NCI-H2029 treated with DMSO at 0.1 percent for 48 hours (cell line): ENCODE results near the gene ITIH5.

Experiments
- DNase-seq: peaks from one replicate; lab custom pipeline; 2025; lab: John Stamatoyannopoulos, UW

The ITIH5 gene

GRCh38 chr10:7547206-7547605 lies 119.6 kb downstream of the ITIH5 start:
- no peak for DNase-seq

- DNase-seq = no peak
Measured at GRCh38 chr10:7546385-7546967, 120.3 kb downstream of the ITIH5 start.

- DNase-seq = no peak
Measured at GRCh38 chr10:7545792-7546191, 121.0 kb downstream of the ITIH5 start.

- DNase-seq = no peak
Measured at GRCh38 chr10:7545261-7545660, 121.5 kb downstream of the ITIH5 start.

- DNase-seq = no peak
Measured at GRCh38 chr10:7544203-7544602, 122.6 kb downstream of the ITIH5 start.

- DNase-seq = no peak
Measured at GRCh38 chr10:7542189-7542914, 124.4 kb downstream of the ITIH5 start.

- DNase-seq = no peak
Measured at GRCh38 chr10:7541137-7542087, 125.4 kb downstream of the ITIH5 start.

GRCh38 chr10:7538970-7539654 lies 127.7 kb downstream of the ITIH5 start:
- no peak for DNase-seq

- no peak for DNase-seq
Measured at GRCh38 chr10:7537126-7537525, 129.6 kb downstream of the ITIH5 start.

GRCh38 chr10:7534480-7534852 lies 132.3 kb downstream of the ITIH5 start:
- no peak for DNase-seq

GRCh38 chr10:7533657-7534479 lies 132.9 kb downstream of the ITIH5 start:
- DNase-seq = no peak

GRCh38 chr10:7532723-7533498 lies 133.9 kb downstream of the ITIH5 start:
- no peak for DNase-seq

GRCh38 chr10:7529638-7530037 lies 137.1 kb downstream of the ITIH5 start:
- no peak for DNase-seq

GRCh38 chr10:7527468-7527867 lies 139.3 kb downstream of the ITIH5 start:
- no peak for DNase-seq

GRCh38 chr10:7526017-7526400 lies 140.8 kb downstream of the ITIH5 start:
- DNase-seq = no peak

- no peak for DNase-seq
Measured at GRCh38 chr10:7525314-7526016, 141.3 kb downstream of the ITIH5 start.

- DNase-seq = no peak
Measured at GRCh38 chr10:7523656-7524055, 143.1 kb downstream of the ITIH5 start.

- DNase-seq = no peak
Measured at GRCh38 chr10:7520507-7521485, 146.0 kb downstream of the ITIH5 start.

- DNase-seq = no peak
Measured at GRCh38 chr10:7519351-7519750, 147.4 kb downstream of the ITIH5 start.
